Liver (tissue), 2 donors: ENCODE results near the gene HGFAC.

ENCODE experiments used
- TF ChIP-seq, protein P1 (sequence below): IDR thresholded peaks from 2 replicates; pipeline ENCODE4 v1.6.1; 2016; ENCODE audit warnings: antibody characterized with exemption
- TF ChIP-seq, protein P2 (sequence below): fragments of 150-350 bp; IDR thresholded peaks from 2 replicates; pipeline ENCODE4 v1.5.1; 2017; ENCODE audit warnings: improper control_type of control experiment, low read depth, low read length; ENCODE audit not compliant: missing input control
- donor health status: healthy.

DNA sequence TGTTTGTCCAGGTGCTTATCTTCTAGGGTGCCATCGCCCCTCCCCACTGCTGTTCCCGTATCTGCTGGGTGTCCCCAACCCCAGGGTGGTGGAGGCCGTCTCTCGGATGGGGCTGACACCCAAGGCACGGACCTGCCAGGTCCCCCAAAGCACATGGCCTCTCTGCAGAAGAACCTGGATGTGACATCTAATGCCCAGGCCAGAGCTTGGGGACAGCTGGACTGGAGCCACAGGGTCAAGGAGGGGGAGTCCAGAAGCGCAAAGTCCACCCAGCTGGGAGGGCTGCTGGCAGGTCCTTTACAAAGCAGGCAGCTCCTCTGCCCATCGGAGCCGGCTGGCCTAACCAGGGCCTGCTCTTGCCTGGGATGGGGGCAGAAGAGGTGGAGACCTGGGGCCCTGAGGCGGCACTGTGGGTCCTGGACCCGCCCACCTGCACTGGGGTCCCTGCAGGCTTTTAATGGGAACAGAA is 20.6 kb downstream of the HGFAC start:
- TF ChIP-seq, protein P1, sequence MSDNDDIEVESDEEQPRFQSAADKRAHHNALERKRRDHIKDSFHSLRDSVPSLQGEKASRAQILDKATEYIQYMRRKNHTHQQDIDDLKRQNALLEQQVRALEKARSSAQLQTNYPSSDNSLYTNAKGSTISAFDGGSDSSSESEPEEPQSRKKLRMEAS: no peak
- TF ChIP-seq, protein P2, sequence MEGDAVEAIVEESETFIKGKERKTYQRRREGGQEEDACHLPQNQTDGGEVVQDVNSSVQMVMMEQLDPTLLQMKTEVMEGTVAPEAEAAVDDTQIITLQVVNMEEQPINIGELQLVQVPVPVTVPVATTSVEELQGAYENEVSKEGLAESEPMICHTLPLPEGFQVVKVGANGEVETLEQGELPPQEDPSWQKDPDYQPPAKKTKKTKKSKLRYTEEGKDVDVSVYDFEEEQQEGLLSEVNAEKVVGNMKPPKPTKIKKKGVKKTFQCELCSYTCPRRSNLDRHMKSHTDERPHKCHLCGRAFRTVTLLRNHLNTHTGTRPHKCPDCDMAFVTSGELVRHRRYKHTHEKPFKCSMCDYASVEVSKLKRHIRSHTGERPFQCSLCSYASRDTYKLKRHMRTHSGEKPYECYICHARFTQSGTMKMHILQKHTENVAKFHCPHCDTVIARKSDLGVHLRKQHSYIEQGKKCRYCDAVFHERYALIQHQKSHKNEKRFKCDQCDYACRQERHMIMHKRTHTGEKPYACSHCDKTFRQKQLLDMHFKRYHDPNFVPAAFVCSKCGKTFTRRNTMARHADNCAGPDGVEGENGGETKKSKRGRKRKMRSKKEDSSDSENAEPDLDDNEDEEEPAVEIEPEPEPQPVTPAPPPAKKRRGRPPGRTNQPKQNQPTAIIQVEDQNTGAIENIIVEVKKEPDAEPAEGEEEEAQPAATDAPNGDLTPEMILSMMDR: no peak
